Right forelimb (tissue), 1 donor: Measurements from ENCODE around the gene PC.
"Not testable (repeated sequence)": the region's sequence is repeated elsewhere in the genome, so short reads cannot be mapped to it uniquely, and the experiment has no call there.

Source experiments
- DNase-seq: peaks from one replicate; pipeline ENCODE4 v3.0.0-alpha.2; 2018

The PC gene

DNA sequence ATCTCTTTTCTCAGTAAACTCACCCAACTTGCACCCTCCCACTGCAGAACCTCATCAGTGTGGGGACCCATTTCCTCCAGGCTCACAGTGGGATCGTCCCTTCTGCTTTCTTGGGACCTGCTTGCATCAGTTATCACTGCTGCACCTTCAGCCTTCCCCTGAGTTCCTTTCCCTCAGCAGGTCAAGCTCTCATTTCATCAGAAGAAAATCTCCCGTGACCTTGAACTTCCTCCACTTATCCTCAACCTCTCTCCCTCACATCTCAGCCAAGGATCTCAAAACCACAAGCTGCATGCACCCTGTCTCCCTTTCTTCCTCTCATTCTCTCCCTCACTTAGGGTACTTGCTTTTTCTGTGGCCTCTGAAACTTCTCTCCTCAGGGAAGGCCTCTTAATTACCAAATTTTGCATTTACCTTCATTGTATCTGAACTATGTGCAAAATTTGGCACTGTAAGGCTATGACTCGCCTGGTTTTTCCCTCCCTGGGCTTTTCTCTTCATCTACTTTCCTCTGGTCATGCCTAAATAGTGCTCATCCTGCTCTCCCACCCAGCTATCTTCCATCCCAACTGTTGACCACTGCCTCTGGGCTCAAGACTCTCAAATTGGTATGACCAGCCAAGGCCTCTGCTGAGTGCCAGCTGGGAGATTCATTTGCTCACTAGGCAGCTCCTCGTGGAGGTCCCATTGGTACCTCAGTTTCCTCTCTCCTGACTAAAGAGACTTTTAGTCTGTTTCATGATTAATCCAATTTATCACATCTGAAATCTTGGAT is 117.7 kb downstream of the PC start:
- DNase-seq = no peak

DNA sequence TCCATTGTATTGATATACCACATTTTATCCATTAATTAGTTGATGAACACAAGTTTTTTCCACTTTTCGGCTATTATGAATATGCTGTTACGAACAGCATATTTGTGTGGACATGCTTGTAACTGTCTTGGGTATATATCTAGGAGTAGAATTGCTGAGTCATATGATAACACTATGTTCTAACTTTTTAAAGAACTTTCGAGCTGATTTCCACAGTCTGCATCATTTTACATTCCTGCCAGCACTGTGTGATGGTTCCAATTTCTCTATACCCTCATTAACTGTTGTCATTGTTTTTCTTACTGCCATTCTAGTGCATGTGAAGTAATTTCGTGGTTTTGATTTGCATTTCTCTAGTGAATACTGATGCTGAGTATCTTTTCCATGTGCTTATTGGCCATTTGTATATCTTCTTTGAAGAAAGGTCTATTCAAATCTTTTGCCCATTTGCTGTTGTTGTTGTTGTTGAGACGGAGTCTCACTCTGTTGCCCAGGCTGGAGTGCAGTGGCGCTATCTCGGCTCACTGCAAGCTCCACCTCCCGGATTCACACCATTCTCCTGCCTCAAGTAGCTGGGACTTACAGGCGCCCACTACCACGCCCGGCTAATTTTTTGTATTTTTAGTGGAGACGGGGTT is 122.3 kb downstream of the PC start:
- DNase-seq = no peak

DNA sequence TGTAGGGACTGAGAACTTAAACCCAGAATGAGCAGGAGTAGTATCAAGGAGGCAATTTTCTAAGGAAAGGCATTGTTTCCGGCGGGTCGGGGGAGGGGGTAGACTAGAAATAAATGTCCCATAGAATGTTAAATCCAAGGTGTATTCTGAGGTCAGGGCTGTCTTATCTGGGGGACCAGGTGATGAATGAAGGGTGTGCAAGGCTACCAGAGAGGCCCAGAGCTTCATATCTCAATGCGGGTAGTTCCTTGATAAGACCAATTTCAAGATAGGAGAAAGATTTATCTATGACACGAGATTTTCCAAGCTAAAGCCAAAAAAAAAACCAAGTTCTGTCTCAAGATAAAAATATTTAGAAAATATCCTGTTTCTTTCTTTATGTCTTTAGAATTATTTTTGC is 123.2 kb downstream of the PC start:
- DNase-seq = no peak

DNA sequence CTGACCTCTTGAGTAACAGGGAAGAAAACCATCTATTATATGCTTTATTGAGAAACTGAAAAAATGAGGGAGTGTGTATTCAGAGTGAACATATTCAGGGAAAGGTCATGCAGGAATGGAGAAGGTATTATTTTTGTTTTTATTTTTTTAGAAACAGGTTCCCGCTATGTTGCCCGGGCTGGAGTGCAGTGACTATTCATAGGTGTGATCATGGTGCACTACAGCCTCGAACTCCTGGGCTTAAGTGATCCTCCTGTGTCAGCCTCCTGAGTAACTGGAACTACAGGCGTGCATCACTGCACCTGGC is 123.7 kb downstream of the PC start:
- DNase-seq = no peak

DNA sequence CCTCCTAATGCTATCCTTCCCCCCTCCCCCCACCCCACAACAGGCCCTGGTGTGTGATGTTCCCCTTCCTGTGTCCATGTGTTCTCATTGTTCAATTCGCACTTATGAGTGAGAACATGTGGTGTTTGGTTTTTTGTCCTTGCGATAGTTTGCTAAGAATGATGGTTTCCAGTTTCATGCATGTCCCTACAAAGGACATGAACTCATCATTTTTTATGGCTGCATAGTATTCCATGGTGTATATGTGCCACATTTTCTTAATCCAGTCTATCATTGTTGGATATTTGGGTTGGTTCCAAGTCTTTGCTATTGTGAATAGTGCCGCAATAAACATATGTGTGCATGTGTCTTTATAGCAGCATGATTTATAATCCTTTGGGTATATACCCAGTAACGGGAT is 133.6 kb downstream of the PC start:
- DNase-seq = not testable (repeated sequence)

DNA sequence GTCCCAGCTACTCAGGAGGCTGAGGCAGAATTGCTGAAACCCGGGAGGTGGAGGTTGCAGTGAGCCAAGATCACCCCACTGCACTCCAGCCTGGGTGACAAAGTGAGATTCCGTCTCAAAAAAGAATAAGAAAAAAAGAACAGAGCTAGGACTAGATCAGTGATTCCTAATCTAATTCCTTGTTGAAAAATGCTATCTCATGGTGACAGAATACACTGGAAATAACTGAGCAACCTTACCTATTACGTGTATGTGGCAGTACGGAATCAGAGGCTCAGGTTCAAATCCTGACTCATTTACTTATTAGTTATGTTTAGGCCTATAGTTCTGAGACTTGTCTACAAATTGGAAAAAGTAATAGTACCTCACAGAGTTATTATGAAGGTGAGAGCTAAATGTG is 134.5 kb downstream of the PC start:
- no peak for DNase-seq

DNA sequence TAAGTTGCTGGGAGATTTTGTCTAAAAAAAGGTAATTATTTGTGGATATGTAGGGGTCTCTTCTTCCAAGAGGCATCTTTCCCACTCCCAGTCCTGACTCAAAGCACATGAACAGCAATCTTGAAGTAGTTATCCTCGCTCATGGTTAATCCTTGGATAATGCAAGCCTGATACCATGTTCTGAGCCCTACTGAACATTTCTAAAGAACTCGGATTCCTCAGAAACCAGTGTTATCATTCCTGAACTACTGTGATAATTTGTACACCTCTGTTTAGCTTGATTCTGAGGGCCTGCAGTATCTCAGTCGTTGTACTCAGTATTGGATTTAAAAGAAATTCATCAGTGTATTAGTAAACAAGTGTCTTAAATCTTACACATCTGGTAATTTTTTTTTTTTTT is 137.3 kb downstream of the PC start:
- no peak for DNase-seq

DNA sequence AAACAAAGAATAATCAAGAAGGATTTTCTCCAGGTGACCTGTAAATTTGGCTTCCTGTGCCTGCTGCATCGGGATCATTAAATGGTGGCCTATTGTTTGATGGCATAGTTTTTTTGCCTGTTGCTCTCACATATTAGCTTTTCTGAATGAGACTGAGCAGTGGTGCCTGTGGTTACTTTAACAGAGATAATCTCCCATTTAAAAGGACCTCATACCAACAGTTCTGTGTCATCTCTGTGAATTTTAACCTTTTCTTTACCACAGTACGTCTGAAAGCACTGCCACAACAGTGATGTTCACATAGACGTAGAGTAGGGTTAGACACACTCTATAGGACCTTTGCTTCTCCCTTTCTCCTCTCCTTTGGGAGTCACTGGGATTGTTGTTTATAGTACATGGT is 137.8 kb downstream of the PC start:
- no peak for DNase-seq

DNA sequence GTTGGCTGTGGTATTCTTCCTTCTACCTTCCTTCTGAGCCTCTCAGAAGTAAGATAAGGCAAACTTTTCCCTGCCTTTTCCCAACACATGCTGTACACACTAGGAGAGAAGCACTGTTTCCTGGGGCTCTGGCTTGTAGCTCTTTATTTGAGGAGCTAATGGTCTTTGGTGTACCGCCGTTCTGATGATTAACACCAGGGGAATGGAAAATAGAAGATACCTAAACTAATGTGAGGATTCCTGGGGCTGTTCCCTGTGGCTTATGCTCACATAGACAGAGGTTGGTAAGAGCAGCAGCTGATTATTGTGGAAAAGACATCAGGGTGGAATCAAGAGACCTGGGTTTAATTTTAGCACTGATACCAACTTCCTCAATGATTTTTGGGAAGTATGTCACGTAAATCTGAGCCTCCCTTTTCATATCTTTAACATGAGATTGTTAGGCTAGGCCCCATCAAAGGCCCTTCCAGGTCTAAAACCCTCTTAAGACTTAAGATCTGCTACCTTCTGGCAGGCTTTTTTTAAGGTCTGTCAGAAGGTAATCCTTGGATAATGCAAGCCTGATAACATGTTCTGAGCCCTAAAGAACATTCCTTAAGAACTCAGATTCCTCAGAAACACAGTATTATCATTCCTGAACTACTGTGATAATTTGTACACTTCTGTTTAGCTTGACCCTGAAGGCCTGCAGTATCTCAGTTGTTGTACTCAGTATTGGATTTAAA is 139.8 kb downstream of the PC start:
- DNase-seq = no peak

DNA sequence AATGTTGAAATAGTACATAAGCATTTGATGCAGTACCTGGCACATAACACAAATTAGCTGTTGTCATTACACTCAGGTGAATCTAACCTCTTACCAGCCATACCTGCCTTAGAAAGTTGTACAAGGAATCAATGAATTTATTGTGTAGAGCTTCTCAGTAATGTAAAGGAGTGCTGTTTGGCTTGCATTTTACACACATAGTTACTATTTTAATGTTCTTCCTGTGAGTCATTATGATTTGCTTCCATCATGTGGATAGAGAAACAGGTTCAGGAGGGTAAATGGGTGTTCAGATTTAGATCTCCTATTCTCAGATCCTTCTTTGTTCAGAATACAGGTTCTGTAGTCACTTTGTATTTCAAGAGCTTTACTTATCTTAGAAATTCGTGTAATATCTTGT is 142.5 kb downstream of the PC start:
- DNase-seq = no peak

DNA sequence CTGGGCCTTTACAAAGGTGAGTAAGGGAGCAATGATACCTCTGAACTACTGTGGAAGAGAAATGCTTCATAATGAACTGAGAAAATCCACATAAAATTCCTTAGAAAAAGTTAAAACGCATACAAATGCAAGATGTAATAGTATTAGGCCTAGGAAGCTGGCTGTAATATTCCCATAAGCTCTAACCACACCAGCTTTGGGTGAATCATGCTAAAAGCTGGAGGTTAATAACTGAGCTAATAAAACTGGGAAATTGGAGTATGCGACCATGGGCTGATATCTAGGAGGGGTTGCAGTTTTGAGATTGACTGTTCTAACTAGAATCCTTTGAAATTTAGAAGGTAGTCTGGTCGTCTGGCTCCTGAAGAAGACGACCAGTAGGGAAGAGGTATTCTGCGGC is 143.5 kb downstream of the PC start:
- no peak for DNase-seq

DNA sequence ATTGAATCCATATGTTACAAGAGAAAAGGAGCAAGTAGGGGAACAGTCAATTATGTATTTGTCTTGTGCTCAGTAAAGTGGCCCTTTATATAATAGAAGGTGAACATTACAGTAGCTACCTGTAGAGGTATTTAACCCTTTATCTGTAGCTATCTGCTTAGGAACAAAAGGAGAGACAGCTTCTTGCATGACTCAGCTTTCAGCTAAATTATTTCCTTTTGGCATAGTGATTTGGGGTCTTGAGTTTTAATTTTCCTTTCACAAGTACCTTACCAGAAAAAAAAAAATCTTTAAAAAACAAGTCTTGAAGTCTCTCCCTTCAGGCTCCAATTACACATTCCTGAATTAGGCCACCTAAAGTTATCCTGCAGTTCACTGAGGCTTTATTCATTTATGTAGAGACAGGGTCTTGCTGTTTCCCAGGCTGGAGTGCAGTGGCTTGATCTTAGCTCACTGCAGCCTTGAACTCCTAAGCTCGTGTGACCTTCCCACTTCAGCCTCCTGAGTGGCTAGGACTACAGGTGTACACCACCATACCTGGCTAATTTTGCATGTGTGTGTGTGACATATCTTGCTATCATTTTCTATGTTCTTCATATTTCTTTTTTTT is 147.5 kb downstream of the PC start:
- DNase-seq = no peak

DNA sequence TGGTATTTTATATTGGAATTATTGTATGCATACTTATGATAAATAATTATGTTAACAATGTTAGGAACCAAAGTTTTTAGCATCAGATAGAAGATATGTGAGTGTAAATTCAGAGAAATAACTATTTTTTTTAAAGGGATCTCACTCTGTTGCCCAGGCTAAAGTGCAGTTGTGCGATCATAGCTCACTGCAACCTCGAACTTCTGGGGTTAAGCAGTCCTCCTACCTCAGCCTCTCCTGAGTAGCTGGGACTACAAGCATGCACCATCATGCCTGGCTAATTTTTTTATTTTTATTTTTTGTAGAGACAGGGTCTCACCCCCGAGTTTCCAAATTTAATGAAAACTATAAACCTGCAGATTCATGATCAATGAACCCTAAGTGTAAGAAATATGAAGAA is 148.6 kb downstream of the PC start:
- no peak for DNase-seq

DNA sequence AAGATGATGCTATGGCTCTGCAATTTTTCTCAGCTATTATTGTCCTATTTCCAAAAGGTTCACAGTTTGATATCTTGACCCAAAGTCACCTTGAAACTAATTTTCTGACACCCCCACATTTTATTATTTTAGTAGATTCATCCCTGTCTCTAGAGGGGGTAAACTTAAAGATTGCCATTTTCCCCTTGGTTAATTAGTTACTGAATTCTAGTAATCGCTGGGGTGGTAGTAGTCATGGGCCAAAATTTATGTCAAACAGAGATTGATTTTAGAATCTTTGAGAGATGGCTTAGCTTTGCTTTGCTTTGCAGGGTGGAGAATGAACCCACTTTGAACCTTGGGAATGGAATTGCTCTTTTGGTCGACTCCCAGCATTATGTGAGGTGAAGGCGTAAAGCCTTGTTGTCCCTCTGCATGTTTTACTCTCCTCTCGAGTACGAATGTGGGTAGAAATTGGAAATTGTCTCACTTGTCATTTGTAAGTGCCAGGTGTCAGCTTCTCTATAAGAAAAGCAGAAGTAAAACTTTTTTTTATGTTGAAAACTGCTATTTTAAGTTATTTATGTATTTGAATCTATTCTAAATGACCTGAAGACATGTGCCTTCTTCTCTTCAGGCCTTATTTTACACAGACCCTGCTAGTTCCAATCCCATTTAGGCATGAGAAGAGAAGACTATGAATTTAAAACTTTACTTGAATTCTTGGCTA is 157.3 kb downstream of the PC start:
- no peak for DNase-seq

DNA sequence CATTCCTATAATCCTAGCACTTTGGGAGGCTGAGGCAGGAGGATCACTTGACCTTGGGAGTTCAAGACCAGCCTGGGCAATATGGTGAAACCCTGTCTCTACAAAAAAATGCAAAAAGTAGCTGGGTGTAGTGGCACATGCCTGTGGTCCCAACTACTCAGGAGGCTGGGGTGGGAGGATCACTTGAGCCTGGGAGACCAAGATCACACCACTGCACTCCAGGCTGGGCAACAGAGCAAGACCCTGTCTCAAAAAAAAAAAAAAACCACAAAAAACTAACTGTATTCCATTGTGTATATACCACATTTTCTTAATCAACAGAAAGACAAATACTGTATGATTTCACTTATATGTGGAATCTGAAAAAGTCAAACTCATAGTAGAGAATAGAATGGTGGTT is 158.4 kb downstream of the PC start:
- DNase-seq = not testable (repeated sequence)
